SH-SY5Y (cell line): Measurements from ENCODE around the gene CCDC3.

ENCODE experiments used
- GATA2 ChIP-seq: IDR thresholded peaks from 2 replicates; pipeline ENCODE4 v1.6.1; 2011; ENCODE audit warnings: mild to moderate bottlenecking, low read depth, low read length
- GATA3 ChIP-seq: IDR thresholded peaks from 2 replicates; pipeline ENCODE4 v1.6.1; 2011; ENCODE audit warnings: low read depth, mild to moderate bottlenecking, low read length, moderate library complexity

DNA sequence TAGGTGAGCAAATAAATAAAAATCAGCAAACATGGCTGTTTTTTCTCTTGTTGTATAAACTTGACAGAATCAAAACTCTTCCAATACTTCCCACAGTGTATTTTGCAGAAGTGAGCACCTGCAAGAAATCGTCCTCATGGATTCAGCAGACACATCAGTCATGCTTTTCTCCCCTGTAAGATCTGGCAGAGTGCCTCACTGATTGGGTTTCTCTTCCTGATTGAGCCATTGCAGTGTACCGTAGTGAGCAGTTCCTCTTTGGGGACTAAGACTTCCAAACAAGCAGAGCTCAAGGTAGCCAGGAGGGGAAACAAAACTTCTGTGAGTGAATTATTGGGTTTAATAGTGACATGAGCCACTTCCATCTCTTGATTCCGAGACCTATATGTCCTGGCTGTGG lies 2.2 kb upstream of the CCDC3 start:
- TF ChIP-seq GATA3 (no peak), GATA2 (no peak)
